PC-3 (cell line): ENCODE measurements around the gene KLKB1. TPM values are rescaled to one million over a fixed set of nuclear protein-coding genes. Genes with fewer than 3 reads are reported as not detected.
"Not testable (repeated sequence)": the region's sequence is repeated elsewhere in the genome, so short reads cannot be mapped to it uniquely, and the experiment has no call there.

Source experiments
- ATAC-seq: fragments of 200-7000 bp; cut with Tn5 transposase; 2 replicates; pipeline ENCODE4 v1.9.1; 2020; ENCODE audit warnings: mild to moderate bottlenecking, moderate library complexity
- BruUV-seq: library from RNA; stranded (reverse); fragments of 400-500 nt; replicated peaks from 2 replicates; lab custom pipeline; 2021; lab: Mats Ljungman, UMichigan
- CTCF ChIA-PET: fragments of 300-600 bp; sonication (Branson Sonifier 250); formaldehyde crosslinking; loops from one replicate; lab custom pipeline; 2022; ENCODE audit warnings: antibody characterized with exemption; lab: Charles Lee
- POLR2A ChIA-PET: fragments of 300-600 bp; sonication (Branson Sonifier 250); formaldehyde crosslinking; loops from one replicate; lab custom pipeline; 2022; ENCODE audit warnings: antibody characterized with exemption; ENCODE audit not compliant: unreplicated experiment; lab: Charles Lee
- DNase-seq: peaks from one replicate; pipeline ENCODE4 v3.0.0-alpha.2; 2015
- H2AFZ ChIP-seq: fragments of 300-600 bp; sonication (generic); 2 replicates; pipeline ENCODE4 v1.6.0; 2016; ENCODE audit warnings: antibody characterized with exemption, low read length
- H3F3A ChIP-seq: fragments of 300-600 bp; sonication (generic); one replicate; pipeline ENCODE4 v1.6.0; 2017; ENCODE audit warnings: antibody characterized with exemption, low read length, control low read depth, mild to moderate bottlenecking; ENCODE audit not compliant: unreplicated experiment
- H3K27ac ChIP-seq: fragments of 300-600 bp; sonication (generic); 2 replicates; pipeline ENCODE4 v1.5.1; 2016; ENCODE audit warnings: mild to moderate bottlenecking, low read length
- H3K27me3 ChIP-seq: fragments of 300-600 bp; sonication (generic); 2 replicates; pipeline ENCODE4 v1.6.1; 2016; ENCODE audit warnings: low read length, mixed read lengths
- H3K36me3 ChIP-seq: fragments of 300-600 bp; sonication (generic); 2 replicates; pipeline ENCODE4 v1.6.1; 2016; ENCODE audit warnings: low read depth, mixed run types, low read length, mixed read lengths
- H3K4me1 ChIP-seq: fragments of 300-600 bp; sonication (generic); 2 replicates; pipeline ENCODE4 v1.5.1; 2016; ENCODE audit warnings: low read length; ENCODE audit not compliant: insufficient read depth
- H3K4me2 ChIP-seq: fragments of 300-600 bp; sonication (generic); 2 replicates; pipeline ENCODE4 v1.6.0; 2016; ENCODE audit warnings: low read length
- H3K4me3 ChIP-seq: fragments of 300-600 bp; sonication (generic); 2 replicates; pipeline ENCODE4 v1.5.1; 2016; ENCODE audit warnings: mild to moderate bottlenecking, low read length, mixed read lengths
- H3K79me2 ChIP-seq: fragments of 300-600 bp; sonication (generic); 2 replicates; pipeline ENCODE4 v1.6.1; 2017; ENCODE audit warnings: low read length, mixed read lengths
- H3K9ac ChIP-seq: fragments of 300-600 bp; sonication (generic); 2 replicates; pipeline ENCODE4 v1.6.0; 2016; ENCODE audit warnings: mild to moderate bottlenecking, low read length
- H3K9me2 ChIP-seq: fragments of 300-600 bp; sonication (generic); replicated peaks from 2 replicates; pipeline ENCODE4 v1.6.1; 2016; ENCODE audit warnings: mixed run types, low read length, mixed read lengths
- H3K9me3 ChIP-seq: fragments of 300-600 bp; sonication (generic); 2 replicates; pipeline ENCODE4 v1.6.1; 2016; ENCODE audit warnings: low read length, mixed read lengths
- H4K20me1 ChIP-seq: fragments of 300-600 bp; sonication (generic); 2 replicates; pipeline ENCODE4 v1.6.1; 2016; ENCODE audit warnings: low read length, mixed read lengths
- EZH2 ChIP-seq: fragments of 300-600 bp; sonication (generic); IDR thresholded peaks from one replicate; pipeline ENCODE4 v1.6.1; 2017; ENCODE audit warnings: antibody characterized with exemption, mild to moderate bottlenecking, low read length; ENCODE audit not compliant: unreplicated experiment
- EZH2phosphoT487 ChIP-seq: fragments of 300-600 bp; sonication (generic); IDR thresholded peaks from 2 replicates; pipeline ENCODE4 v1.6.1; 2018; ENCODE audit warnings: mild to moderate bottlenecking, antibody characterized with exemption, low read length, borderline replicate concordance
- intact Hi-C: fragments of 100-400 bp; cut with micrococcal nuclease; formaldehyde crosslinking; loops from 2 replicates; pipeline ENCODE4 v1.9.0; 2023
- total RNA-seq: library from RNA; depleted of rRNA; stranded (reverse); fragments of >200 nt; gene quantifications from 2 replicates; pipeline ENCODE4 v1.2.3, GENCODE V29; 2014
- TF ChIP-seq, protein P1 (sequence below): fragments of 300-600 bp; sonication (generic); conservative IDR thresholded peaks from 2 replicates; pipeline ENCODE4 v1.5.1; 2017; ENCODE audit warnings: antibody characterized with exemption, low read depth, mild to moderate bottlenecking, low read length

Gene KLKB1
- total RNA-seq, 1 experiment from 2014 or later = not detected

- H3K36me3 ChIP-seq = no peaks in the 10 kb centered on the region
- no peaks in the 10 kb centered on the region for H3F3A ChIP-seq
- H3K9me2 ChIP-seq = no peaks in the 10 kb centered on the region
- no peak overlapping the region for H3K4me2 ChIP-seq
- intact Hi-C loops = no loop called here
- CTCF ChIA-PET = no interaction called here
- no peak overlapping the region for H3K9ac ChIP-seq
- H2AFZ ChIP-seq = no peak overlapping the region
- H3K27ac ChIP-seq = no peak overlapping the region
- H4K20me1 ChIP-seq = no peaks in the 10 kb centered on the region
- H3K79me2 ChIP-seq = no peaks in the 10 kb centered on the region
- H3K27me3 ChIP-seq = peaks cover 81% of the 10 kb centered on the region
- TF ChIP-seq EZH2phosphoT487 = no peak
- no peak for TF ChIP-seq EZH2
- H3K4me1 ChIP-seq = no peaks in the 10 kb centered on the region
- H3K4me3 ChIP-seq = no peak overlapping the region
- no TSS peak for BruUV-seq
- no peak for DNase-seq
- POLR2A ChIA-PET = no interaction called here
- no peaks in the 10 kb centered on the region for H3K9me3 ChIP-seq
- no peak for ATAC-seq
Observed at GRCh38 chr4:186271081-186271678, 43.9 kb downstream of the KLKB1 start.

DNA sequence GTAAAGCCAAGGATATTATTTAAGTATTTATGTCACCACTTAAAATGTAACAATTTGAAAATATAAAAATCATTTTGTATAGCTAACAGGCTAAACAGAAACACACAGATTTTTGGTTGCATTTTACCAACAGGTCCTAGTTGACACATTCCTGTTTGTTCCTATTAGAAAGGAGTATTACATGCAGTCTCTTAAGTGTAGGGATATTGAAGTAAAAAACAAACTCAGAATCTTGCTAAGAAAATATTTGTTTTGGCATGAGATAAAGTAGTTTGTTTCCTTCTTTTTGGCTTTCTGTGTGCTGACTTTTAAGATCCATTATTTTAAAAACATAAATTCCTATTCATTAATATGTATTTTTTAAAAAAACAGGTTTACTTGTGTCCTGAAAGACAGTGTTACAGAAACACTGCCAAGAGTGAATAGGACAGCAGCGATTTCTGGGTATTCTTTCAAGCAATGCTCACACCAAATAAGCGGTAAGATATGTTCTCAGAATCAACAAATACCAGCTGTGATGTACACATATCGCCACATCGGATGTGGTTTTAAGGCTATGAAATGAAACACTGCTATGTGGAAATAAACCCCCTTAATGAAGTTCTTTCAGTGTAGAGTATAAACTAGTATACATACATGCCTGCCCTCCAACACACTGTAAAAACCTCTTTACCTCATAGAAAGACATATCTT, 45.5 kb downstream of the KLKB1 start:
- H3K27me3 ChIP-seq = peaks cover 75% of the 10 kb centered on the region
- no peak overlapping the region for H3K9ac ChIP-seq
- H3K27ac ChIP-seq = no peak overlapping the region
- ChIA-PET CTCF (no interaction called here), POLR2A (no interaction called here)
- TF ChIP-seq EZH2phosphoT487 (no peak), EZH2 (no peak)
- TF ChIP-seq, protein P1, sequence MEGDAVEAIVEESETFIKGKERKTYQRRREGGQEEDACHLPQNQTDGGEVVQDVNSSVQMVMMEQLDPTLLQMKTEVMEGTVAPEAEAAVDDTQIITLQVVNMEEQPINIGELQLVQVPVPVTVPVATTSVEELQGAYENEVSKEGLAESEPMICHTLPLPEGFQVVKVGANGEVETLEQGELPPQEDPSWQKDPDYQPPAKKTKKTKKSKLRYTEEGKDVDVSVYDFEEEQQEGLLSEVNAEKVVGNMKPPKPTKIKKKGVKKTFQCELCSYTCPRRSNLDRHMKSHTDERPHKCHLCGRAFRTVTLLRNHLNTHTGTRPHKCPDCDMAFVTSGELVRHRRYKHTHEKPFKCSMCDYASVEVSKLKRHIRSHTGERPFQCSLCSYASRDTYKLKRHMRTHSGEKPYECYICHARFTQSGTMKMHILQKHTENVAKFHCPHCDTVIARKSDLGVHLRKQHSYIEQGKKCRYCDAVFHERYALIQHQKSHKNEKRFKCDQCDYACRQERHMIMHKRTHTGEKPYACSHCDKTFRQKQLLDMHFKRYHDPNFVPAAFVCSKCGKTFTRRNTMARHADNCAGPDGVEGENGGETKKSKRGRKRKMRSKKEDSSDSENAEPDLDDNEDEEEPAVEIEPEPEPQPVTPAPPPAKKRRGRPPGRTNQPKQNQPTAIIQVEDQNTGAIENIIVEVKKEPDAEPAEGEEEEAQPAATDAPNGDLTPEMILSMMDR = no peak
- ATAC-seq (no peak), DNase-seq (no peak)
- no peak overlapping the region for H3K4me3 ChIP-seq
- H3K4me1 ChIP-seq = no peaks in the 10 kb centered on the region
- no TSS peak for BruUV-seq
- H3K9me3 ChIP-seq = no peaks in the 10 kb centered on the region
- H3K9me2 ChIP-seq = no peaks in the 10 kb centered on the region
- intact Hi-C loops = no loop called here
- H3K36me3 ChIP-seq = no peaks in the 10 kb centered on the region
- no peak overlapping the region for H3K4me2 ChIP-seq
- H3F3A ChIP-seq = no peaks in the 10 kb centered on the region
- no peaks in the 10 kb centered on the region for H3K79me2 ChIP-seq
- H2AFZ ChIP-seq = no peak overlapping the region
- no peaks in the 10 kb centered on the region for H4K20me1 ChIP-seq

- H3K4me1 ChIP-seq, H3K4me2 ChIP-seq, POLR2A ChIA-PET, H3K9ac ChIP-seq, intact Hi-C loops, H3K79me2 ChIP-seq, H3K27ac ChIP-seq, H3F3A ChIP-seq, BruUV-seq, DNase-seq, H4K20me1 ChIP-seq, H3K9me3 ChIP-seq, ATAC-seq, CTCF ChIA-PET, H2AFZ ChIP-seq, H3K4me3 ChIP-seq, H3K36me3 ChIP-seq, H3K9me2 ChIP-seq: not testable (repeated sequence)
- peaks cover 76% of the 10 kb centered on the region for H3K27me3 ChIP-seq
Observed at GRCh38 chr4:186273392-186273789, 46.1 kb downstream of the KLKB1 start.
